Skeletal muscle satellite cell (primary cell): ENCODE measurements around the gene MARK4.

Source experiments
- H3K27me3 ChIP-seq: 2 replicates; pipeline ENCODE4 v1.7.0; 2013; ENCODE audit warnings: low read length; ENCODE audit not compliant: control insufficient read depth, insufficient read depth
- H3K36me3 ChIP-seq: 2 replicates; pipeline ENCODE4 v1.7.0; 2013; ENCODE audit warnings: mild to moderate bottlenecking, control low read depth, low read length; ENCODE audit not compliant: insufficient read depth
- H3K4me1 ChIP-seq: 2 replicates; pipeline ENCODE4 v1.7.0; 2013; ENCODE audit warnings: low read length; ENCODE audit not compliant: control insufficient read depth, insufficient read depth
- H3K4me2 ChIP-seq: 2 replicates; pipeline ENCODE4 v1.7.0; 2013; ENCODE audit warnings: mild to moderate bottlenecking, low read length
- H3K4me3 ChIP-seq: 2 replicates; pipeline ENCODE4 v1.7.0; 2013; ENCODE audit warnings: low read length
- H3K9ac ChIP-seq: 2 replicates; pipeline ENCODE4 v1.7.0; 2013; ENCODE audit warnings: mild to moderate bottlenecking, low read depth, low read length, moderate library complexity
- H3K9me3 ChIP-seq: replicated peaks from 2 replicates; pipeline ENCODE4 v1.7.0; 2013; ENCODE audit warnings: mild to moderate bottlenecking, control low read depth, low read length

Gene MARK4

GRCh38 chr19:45245334-45245787, 5.7 kb upstream of the MARK4 start, which contains the start of gene EXOC3L2:
EXOC3L2 (minus strand) TSS chr19:45245407; CDS start chr19:45239045, 6,362 bp downstream.
- no peak within 1 kb of the TSS for H3K9ac ChIP-seq
- no peak within 1 kb of the TSS for H3K4me3 ChIP-seq
- H3K36me3 ChIP-seq: no peaks in the 10 kb centered on the region
- no peaks in the 10 kb centered on the region for H3K9me3 ChIP-seq
- peaks cover 10% of the 10 kb centered on the region for H3K27me3 ChIP-seq
- no peaks in the 10 kb centered on the region for H3K4me1 ChIP-seq
- no peak within 1 kb of the TSS for H3K4me2 ChIP-seq

DNA sequence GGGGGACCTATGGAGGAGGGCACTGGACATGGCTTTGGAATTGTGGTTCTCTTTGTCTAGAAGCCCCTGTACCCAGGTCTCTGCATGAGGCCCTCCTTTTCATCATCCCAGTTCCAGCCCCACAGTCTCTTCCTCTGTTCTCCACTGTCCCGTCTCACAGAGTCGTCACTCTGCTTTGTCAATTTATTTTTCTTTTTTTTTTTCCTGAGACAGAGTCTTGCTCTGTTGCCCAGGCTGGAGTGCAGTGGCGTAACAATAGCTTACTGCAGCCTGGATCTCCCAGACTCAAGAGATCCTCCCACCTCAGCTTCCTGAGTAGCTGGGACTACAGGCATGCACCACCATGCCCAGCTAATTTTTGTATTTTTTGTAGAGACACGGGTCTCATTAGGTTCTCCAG, 5.2 kb upstream of the MARK4 start:
- Histone ChIP-seq H3K9ac (no peak overlapping the region), H3K9me3 (no peaks in the 10 kb centered on the region), H3K4me2 (no peak overlapping the region)

DNA sequence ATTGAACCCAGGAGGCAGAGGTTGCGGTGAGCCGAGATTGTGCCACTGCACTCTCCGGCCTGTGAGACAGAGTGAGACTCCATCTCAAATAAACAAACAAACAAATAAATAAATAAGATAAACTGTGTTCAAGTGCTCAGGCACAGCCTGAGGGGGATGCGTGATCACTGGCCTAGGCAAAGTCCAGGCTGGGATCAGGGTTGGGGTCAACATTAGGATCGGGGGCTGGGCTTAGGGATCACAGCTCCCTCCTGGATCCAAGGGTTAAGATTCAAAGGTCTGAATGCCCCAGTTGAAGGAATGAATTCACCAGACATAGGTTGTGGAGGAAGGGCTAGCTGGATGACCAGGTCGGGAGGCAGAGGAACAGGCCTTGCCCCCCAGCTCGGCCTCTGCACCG, 3.9 kb upstream of the MARK4 start:
- Histone ChIP-seq H3K4me1 (peaks cover 3% of the 10 kb centered on the region), H3K36me3 (no peaks in the 10 kb centered on the region), H3K9ac (no peak overlapping the region), H3K27me3 (peaks cover 9% of the 10 kb centered on the region), H3K4me2 (no peak overlapping the region), H3K4me3 (no peak overlapping the region), H3K9me3 (no peaks in the 10 kb centered on the region)

More for the DNA sequence above, 5.2 kb upstream of the MARK4 start:
- Histone ChIP-seq H3K36me3 (no peaks in the 10 kb centered on the region), H3K27me3 (peaks cover 9% of the 10 kb centered on the region), H3K4me3 (no peak overlapping the region), H3K4me1 (no peaks in the 10 kb centered on the region)

DNA sequence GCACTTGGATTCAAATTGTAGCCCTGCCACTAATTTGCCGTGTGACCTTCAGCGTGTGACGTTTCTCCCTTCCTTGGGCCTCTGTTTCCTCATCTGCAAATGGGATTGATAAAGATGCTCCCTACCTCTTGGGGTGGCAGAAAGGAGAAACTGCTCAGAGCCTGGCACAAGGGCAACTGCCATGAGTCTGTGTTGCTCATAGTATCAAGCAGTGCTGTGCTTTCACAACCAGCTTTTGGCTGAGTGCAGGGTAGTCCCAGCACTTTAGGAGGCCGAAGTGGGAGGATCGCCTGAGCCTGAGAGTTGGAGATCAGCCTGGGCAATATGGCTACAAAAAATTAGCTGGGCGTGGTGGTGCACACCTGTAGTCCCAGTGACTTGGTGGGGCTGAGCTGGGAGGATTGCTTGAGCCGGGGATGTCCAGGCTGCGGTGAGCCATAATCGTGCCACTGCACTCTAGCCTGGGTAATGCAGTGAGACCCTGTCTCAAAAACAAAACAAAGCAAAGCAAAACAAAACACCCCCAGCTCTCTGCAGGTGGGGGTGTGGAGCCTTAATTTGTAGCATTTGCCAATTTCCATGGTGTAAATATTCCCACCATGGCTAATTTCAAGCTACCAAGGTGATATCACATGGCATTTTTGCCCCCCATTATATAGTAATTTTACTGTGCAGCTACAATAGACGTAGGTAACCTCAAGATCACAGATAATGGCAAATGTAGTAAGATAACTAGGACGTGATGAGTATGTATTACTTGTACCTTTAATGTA, 1.6 kb upstream of the MARK4 start:
- Histone ChIP-seq H3K9ac (no peak overlapping the region), H3K4me3 (no peak overlapping the region), H3K27me3 (peaks cover 5% of the 10 kb centered on the region), H3K9me3 (no peaks in the 10 kb centered on the region), H3K4me1 (peaks cover 21% of the 10 kb centered on the region), H3K4me2 (no peak overlapping the region), H3K36me3 (no peaks in the 10 kb centered on the region)

DNA sequence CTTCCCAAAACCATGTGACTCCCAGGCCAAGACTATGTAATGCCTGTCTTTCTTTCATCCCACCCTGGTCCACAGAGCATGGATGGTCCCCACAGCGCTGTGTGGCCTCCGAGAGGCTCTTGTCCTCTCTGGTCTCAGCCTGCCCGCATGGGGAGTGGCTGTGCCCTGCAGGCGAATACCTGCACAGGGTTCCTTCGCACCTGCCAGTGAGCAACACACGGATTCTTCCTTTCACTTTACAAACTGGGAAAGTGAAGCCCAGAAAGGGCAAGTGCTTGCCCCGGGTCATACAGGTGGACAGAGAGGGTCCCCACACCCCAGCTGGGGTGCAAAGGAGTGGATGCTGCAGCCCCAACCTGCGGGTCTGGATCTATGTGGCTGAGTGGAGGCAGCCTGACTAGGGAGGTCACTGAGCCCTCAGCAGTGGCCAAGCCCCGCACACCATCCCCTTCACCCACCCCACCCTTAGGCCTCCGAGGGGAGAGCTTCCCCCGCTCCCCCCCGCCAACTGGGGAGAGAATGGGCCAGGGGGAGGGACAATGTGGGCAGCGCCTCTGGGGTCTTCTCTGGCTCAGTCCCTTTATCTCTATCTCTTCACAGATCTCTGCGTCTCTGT, 747 bp upstream of the MARK4 start:
- Histone ChIP-seq H3K4me3 (peak overlapping the region; percentile 81), H3K4me1 (peaks cover 21% of the 10 kb centered on the region), H3K9ac (peak overlapping the region; percentile 76), H3K9me3 (no peaks in the 10 kb centered on the region), H3K4me2 (peak overlapping the region; percentile 90), H3K27me3 (no peaks in the 10 kb centered on the region), H3K36me3 (no peaks in the 10 kb centered on the region)

GRCh38 chr19:45251452-45252354, 632 bp downstream of the MARK4 start:
- Histone ChIP-seq H3K9me3 (no peaks in the 10 kb centered on the region), H3K36me3 (no peaks in the 10 kb centered on the region), H3K4me2 (peak overlapping the region; percentile 96), H3K27me3 (no peaks in the 10 kb centered on the region), H3K4me1 (peaks cover 21% of the 10 kb centered on the region), H3K9ac (peak overlapping the region; percentile 90), H3K4me3 (peak overlapping the region; percentile 81)

- Histone ChIP-seq H3K9me3 (no peaks in the 10 kb centered on the region), H3K4me2 (peak overlapping the region; percentile 96), H3K9ac (peak overlapping the region; percentile 90), H3K4me1 (peaks cover 21% of the 10 kb centered on the region), H3K36me3 (no peaks in the 10 kb centered on the region), H3K27me3 (no peaks in the 10 kb centered on the region), H3K4me3 (peak overlapping the region; percentile 81)
These were observed 2.4 kb downstream of the MARK4 start for GRCh38 chr19:45253396-45254027.

GRCh38 chr19:45254044-45254531, 3.0 kb downstream of the MARK4 start:
- H3K9ac ChIP-seq: no peak overlapping the region
- no peak overlapping the region for H3K4me3 ChIP-seq
- H3K27me3 ChIP-seq: no peaks in the 10 kb centered on the region
- H3K4me2 ChIP-seq: peak overlapping the region; percentile 96
- H3K36me3 ChIP-seq: peaks cover 1% of the 10 kb centered on the region
- peaks cover 21% of the 10 kb centered on the region for H3K4me1 ChIP-seq
- no peaks in the 10 kb centered on the region for H3K9me3 ChIP-seq

DNA sequence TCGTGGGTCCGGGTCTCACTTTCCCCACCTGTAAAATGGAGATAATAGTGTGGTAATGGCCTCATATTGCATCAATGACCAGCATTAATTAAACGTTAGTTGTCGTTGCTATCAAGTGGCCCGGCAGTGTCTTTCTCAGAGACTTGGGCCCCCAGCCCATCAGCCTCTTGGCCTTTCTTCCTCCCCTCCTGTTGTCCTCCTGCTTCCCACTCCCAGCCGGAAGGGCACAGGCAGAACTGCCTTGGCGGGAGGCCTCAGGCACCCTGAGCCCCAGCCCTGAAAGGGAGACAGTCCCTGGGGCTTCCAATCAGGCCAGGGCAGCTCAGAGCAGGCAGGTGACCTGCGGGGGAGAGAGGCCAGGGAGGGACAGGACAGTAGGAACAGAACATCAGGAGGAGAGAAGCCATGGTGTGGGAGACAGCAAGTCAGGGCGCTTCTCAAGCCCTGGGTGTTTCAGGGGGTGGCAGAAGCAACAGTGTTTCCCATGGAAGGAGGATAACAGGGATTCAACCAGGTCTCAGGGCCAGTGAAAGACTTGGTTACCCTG, 4.6 kb downstream of the MARK4 start:
- no peak overlapping the region for H3K9ac ChIP-seq
- H3K9me3 ChIP-seq: no peaks in the 10 kb centered on the region
- peaks cover 21% of the 10 kb centered on the region for H3K4me1 ChIP-seq
- H3K4me3 ChIP-seq: no peak overlapping the region
- H3K36me3 ChIP-seq: peaks cover 6% of the 10 kb centered on the region
- H3K27me3 ChIP-seq: no peaks in the 10 kb centered on the region
- H3K4me2 ChIP-seq: no peak overlapping the region

GRCh38 chr19:45256836-45257235, 5.8 kb downstream of the MARK4 start:
- Histone ChIP-seq H3K4me1 (peaks cover 21% of the 10 kb centered on the region), H3K4me2 (no peak overlapping the region), H3K9ac (no peak overlapping the region), H3K4me3 (no peak overlapping the region), H3K27me3 (no peaks in the 10 kb centered on the region), H3K9me3 (no peaks in the 10 kb centered on the region), H3K36me3 (peaks cover 10% of the 10 kb centered on the region)
